K562 (cell line): ENCODE data around the gene PLEK2. TPM values are rescaled to one million over a fixed set of nuclear protein-coding genes. Genes with fewer than 3 reads are reported as not detected.

Source experiments
- ATAC-seq: fragments of 200-7000 bp; cut with Tn5 transposase; 3 replicates; pipeline ENCODE4 v1.9.1; 2020; ENCODE audit warnings: moderate library complexity
- BruUV-seq: library from RNA; stranded (reverse); fragments of 400-500 nt; replicated peaks from 2 replicates; lab custom pipeline; 2021; lab: Mats Ljungman, UMichigan
- CTCF ChIA-PET: fragments of 300-600 bp; formaldehyde crosslinking; extraction: SDS; loops from one replicate; lab custom pipeline; 2021; ENCODE audit warnings: low intra/inter-chr PET ratio; lab: Yijun Ruan, JAX
- POLR2A ChIA-PET: fragments of 300-600, 350-650 bp; sonication (Branson Sonifier 250); formaldehyde crosslinking; extraction: SDS; loops from one replicate; lab custom pipeline; 2021; ENCODE audit warnings: antibody characterized with exemption, inconsistent platforms; lab: Yijun Ruan, JAX
- DNase-seq, 4 experiments: peaks; one replicate each; pipeline versions ENCODE4 v3.0.0 to v3.0.0-alpha.2; 2011 to 2018; ENCODE audit warnings: low spot score in 3 of 4, mixed read lengths in 3 of 4; ENCODE audit errors: extremely low read depth in 1 of 4
- FAIRE-seq: peaks from 2 replicates; lab custom pipeline; 2011; peaks lifted over from hg19 to GRCh38; lab: Jason Lieb, UNC
- H2AFZ ChIP-seq: 2 replicates; pipeline ENCODE4 v1.6.0; 2011; ENCODE audit warnings: low read depth, low read length, control low read depth, inconsistent platforms
- H3K27ac ChIP-seq: fragments of 200-600 bp; 3 replicates; pipeline ENCODE4 v1.8.0; 2011; ENCODE audit warnings: low read depth, mild to moderate bottlenecking, control low read depth, inconsistent platforms, low read length, moderate library complexity, mixed read lengths; ENCODE audit errors: extremely low read depth
- H3K27me3 ChIP-seq, 2 experiments: fragments of 300-600 bp in 1 of 2; 2 replicates in 1 of 2; 3 replicates in 1 of 2; pipeline versions ENCODE4 v1.6.0 to v1.8.0; 2011; ENCODE audit warnings: inconsistent platforms in 2 of 2, low read length in 2 of 2, mild to moderate bottlenecking in 1 of 2, mixed read lengths in 1 of 2, moderate library complexity in 1 of 2; ENCODE audit not compliant: control insufficient read depth in 2 of 2, insufficient read depth in 2 of 2
- H3K36me3 ChIP-seq: fragments of 300-600 bp; 3 replicates; pipeline ENCODE4 v1.8.0; 2011; ENCODE audit warnings: mild to moderate bottlenecking, low read length, inconsistent platforms; ENCODE audit not compliant: control insufficient read depth, insufficient read depth
- H3K4me1 ChIP-seq, 2 experiments: fragments of 200-600 bp in 1 of 2; replicated peaks in 1 of 2; 2 replicates in 1 of 2; 3 replicates in 1 of 2; pipeline versions ENCODE4 v1.5.1 to v1.8.0; 2011; ENCODE audit warnings: inconsistent platforms in 2 of 2, low read length in 2 of 2, mild to moderate bottlenecking in 1 of 2, mixed read lengths in 1 of 2, moderate library complexity in 1 of 2; ENCODE audit not compliant: control insufficient read depth in 2 of 2, insufficient read depth in 2 of 2
- H3K4me2 ChIP-seq: 2 replicates; pipeline ENCODE4 v1.6.1; 2011; ENCODE audit warnings: low read length, control low read depth, inconsistent platforms, mixed read lengths; ENCODE audit not compliant: insufficient read depth
- H3K4me3 ChIP-seq: fragments of 200-600 bp; sonication (generic), shearing (Covaris generic); 2 replicates; pipeline ENCODE4 v1.5.1; 2016; ENCODE audit warnings: control low read depth, inconsistent platforms
- H3K79me2 ChIP-seq: fragments of 200-600 bp; 3 replicates; pipeline ENCODE4 v1.8.0; 2011; ENCODE audit warnings: low read length, inconsistent platforms; ENCODE audit not compliant: control insufficient read depth, insufficient read depth
- H3K9ac ChIP-seq, 2 experiments: 2 replicates each; pipeline versions ENCODE4 v1.6.0 to v1.6.1; 2011; ENCODE audit warnings: low read depth in 2 of 2, low read length in 2 of 2, control low read depth in 1 of 2, inconsistent platforms in 1 of 2, mild to moderate bottlenecking in 1 of 2, mixed read lengths in 1 of 2; ENCODE audit not compliant: insufficient read depth in 1 of 2
- H3K9me1 ChIP-seq: one replicate; pipeline ENCODE4 v1.6.0; 2011; ENCODE audit warnings: inconsistent platforms, mild to moderate bottlenecking, low read length, moderate library complexity; ENCODE audit not compliant: control insufficient read depth, insufficient read depth
- H3K9me3 ChIP-seq: replicated peaks from 2 replicates; pipeline ENCODE4 v1.5.1; 2011; ENCODE audit warnings: low read depth, low read length, inconsistent platforms; ENCODE audit not compliant: control insufficient read depth, insufficient read depth
- H4K20me1 ChIP-seq: replicated peaks from 2 replicates; pipeline ENCODE4 v1.6.1; 2011; ENCODE audit warnings: low read length, inconsistent platforms, mixed read lengths; ENCODE audit not compliant: control insufficient read depth, insufficient read depth
- FOS ChIP-seq: IDR thresholded peaks from 3 replicates; pipeline ENCODE4 v1.6.1; 2011; ENCODE audit not compliant: insufficient read length; ENCODE audit errors: extremely low read depth
- RBM25 ChIP-seq: fragments of 200-400 bp; formaldehyde crosslinking; IDR thresholded peaks from 2 replicates; pipeline ENCODE4 v1.6.1; 2018; ENCODE audit warnings: low read length, low read depth, moderate library complexity; ENCODE audit not compliant: severe bottlenecking
- WGBS: fragments of 100-300 bp; shearing (Covaris generic); methylation state at CpG from one replicate; pipeline ENCODE4 v1.1.6; 2016; ENCODE audit warnings: low coverage, mixed read lengths; ENCODE audit not compliant: insufficient coverage; ENCODE audit errors: missing lambda C conversion rate; 5-methylcytosine and 5-hydroxymethylcytosine counted together
- in situ Hi-C: fragments of 300-500 bp; cut with MboI; formaldehyde crosslinking; loops from 4 replicates; pipeline ENCODE4 v1.15.0; 2018; ENCODE audit warnings: inconsistent platforms, mixed read lengths
- intact Hi-C: fragments of 100-400 bp; cut with micrococcal nuclease; formaldehyde crosslinking; loops from 2 replicates; pipeline ENCODE4 v1.14.2; 2022
- polyA plus RNA-seq, 8 experiments: library from polyadenylated mRNA; depleted of rRNA in 4 of 8; stranded (reverse) in 5 of 8; unstranded in 3 of 8; fragments of >200 nt; fragmentation: Nextera tagmentation in 2 of 8; fragmentation: Illumina TruSeq in 1 of 8; extraction: Ambion mirVana in 2 of 8; extraction: Trizol in 1 of 8; gene quantifications; 2 replicates each; pipeline versions ENCODE4 v1.2.1 to v1.2.3, GENCODE V29; 2011 to 2014; ENCODE audit warnings: inconsistent platforms in 1 of 8, missing spikeins in 1 of 8
- total RNA-seq, 7 experiments: library from RNA; depleted of rRNA in 6 of 7; stranded (reverse); fragments of >200 nt in 6 of 7; fragmentation: Illumina TruSeq in 2 of 7; extraction: Trizol in 2 of 7; gene quantifications; 2 replicates each; pipeline versions ENCODE4 v1.2.1 to v1.2.3, GENCODE V29; 2011 to 2021; ENCODE audit warnings: low replicate concordance in 1 of 7

PLEK2 gene
- total and polyA plus RNA-seq, 9 of the 15 experiments (the other 6 are each of a cell fraction or from before 2014, with no cell fraction given) = not detected

DNA sequence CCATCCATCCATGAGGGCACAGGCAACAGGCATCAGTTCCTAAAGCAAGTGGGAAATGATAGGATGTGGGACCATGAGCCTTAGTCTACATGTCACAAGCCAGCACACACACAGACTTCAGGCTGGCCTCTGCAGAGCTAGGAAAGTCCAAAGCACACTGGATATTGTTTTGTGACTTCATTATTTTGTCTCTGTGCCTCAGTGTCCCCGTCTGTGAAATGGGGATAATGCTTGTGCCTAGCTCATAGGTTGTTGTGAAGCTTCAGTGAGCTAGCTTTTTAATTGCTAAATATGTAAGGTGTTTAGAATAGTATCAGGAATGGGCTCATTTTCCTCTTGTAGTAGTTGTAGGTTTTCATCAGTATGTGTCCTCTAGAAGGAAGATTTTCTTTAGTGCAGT is 27.0 kb upstream of the PLEK2 start:
- Histone ChIP-seq H3K79me2 (no peaks in the 10 kb centered on the region), H3K27ac (no peak overlapping the region), H3K27me3 (peaks cover 5 to 26% of the 10 kb centered on the region in 2 experiments; a peak in 4 of 5 replicates), H4K20me1 (no peaks in the 10 kb centered on the region), H2AFZ (no peak overlapping the region), H3K9ac (no peak overlapping the region), H3K4me3 (no peak overlapping the region), H3K36me3 (no peaks in the 10 kb centered on the region), H3K9me3 (no peaks in the 10 kb centered on the region), H3K4me1 (no peaks in the 10 kb centered on the region; a peak in 2 of 5 replicates), H3K9me1 (no peaks in the 10 kb centered on the region), H3K4me2 (no peak overlapping the region)
- POLR2A ChIA-PET = interaction anchor here (1.0 to 1.2 kb wide), 2 partner anchors 10 to 63 kb away, joined by 5 read pairs; no protein-coding TSS in a partner anchor
- ATAC-seq (no peak), FAIRE-seq (no peak), DNase-seq (no peak)
- in situ Hi-C loops = loop anchor here (10.0 kb wide), 1 partner anchor 266 kb away; the partner anchor contains the start of gene RDH12
- intact Hi-C loops = no loop called here
- TF ChIP-seq FOS = no peak
- TF ChIP-seq RBM25 = peak; percentile 78
- BruUV-seq = no TSS peak
- 0% methylated on average over 1 of the region's 1 CpG for WGBS
- CTCF ChIA-PET = no interaction called here

DNA sequence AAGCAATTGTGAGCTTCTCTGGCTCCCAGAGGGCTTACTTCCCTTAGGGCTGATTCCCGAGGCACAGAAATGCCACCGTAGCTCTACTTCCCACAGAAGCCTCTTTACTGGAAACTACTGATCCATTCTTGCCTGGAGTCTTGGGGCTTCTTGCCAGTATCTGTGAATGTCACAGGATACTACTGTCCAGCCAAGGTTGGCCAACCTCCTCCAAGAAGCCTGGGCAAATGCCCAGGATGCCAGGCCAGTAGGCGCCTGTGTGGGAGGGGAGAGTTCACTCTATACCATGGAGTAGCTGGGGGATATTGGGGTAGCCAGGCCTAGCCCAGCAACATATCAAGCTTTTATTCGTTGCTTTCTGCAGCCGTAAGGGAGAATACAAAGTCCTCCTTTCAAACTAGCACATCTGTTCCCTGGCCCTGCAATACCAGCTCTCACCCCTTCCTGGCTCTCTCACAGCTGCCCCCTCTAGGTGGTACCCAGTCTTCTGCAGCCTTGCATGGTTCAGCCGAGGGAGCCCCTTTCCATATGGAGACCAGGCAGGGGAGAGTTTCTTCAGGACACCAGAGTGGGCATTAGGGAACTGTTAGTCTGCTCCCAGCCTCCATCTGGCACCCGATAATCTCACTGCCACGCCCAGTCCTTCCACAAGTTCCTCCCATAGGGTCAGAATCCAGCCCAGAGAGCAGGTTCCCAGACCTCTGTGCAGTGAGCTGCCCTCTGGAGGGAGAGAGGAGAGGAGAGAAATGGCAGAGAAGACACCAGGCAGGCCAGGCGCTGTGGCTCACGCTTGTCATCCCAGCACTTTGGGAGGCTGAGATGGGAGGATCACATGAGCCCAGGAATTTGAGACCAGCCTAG is 24.3 kb upstream of the PLEK2 start:
- ChIA-PET POLR2A (interaction anchor here (0.6 to 1.2 kb wide), 4 partner anchors 10 to 21 kb away, joined by 3 to 5 read pairs (median 4); no protein-coding TSS in a partner anchor), CTCF (no interaction called here)
- Histone ChIP-seq H3K9me3 (no peaks in the 10 kb centered on the region), H3K4me1 (no peaks in the 10 kb centered on the region; a peak in 2 of 5 replicates), H3K4me3 (no peak overlapping the region), H3K36me3 (no peaks in the 10 kb centered on the region), H3K27me3 (peaks cover 7 to 27% of the 10 kb centered on the region in 2 experiments; a peak in 4 of 5 replicates), H3K9me1 (no peaks in the 10 kb centered on the region), H3K27ac (no peak overlapping the region), H2AFZ (no peak overlapping the region), H3K79me2 (no peaks in the 10 kb centered on the region), H3K4me2 (no peak overlapping the region), H4K20me1 (no peaks in the 10 kb centered on the region), H3K9ac (no peak overlapping the region)
- in situ Hi-C loops (loop anchor here (10.0 kb wide), 1 partner anchor 269 kb away; the partner anchor contains the start of gene RDH12), intact Hi-C loops (no loop called here)
- FAIRE-seq (no peak), ATAC-seq (peak; percentile 90), DNase-seq (peak in 3 of 4 experiments; percentile 25 to 42 (median 27))
- 3% methylated on average over 9 of the region's 10 CpGs for WGBS
- BruUV-seq = no TSS peak
